OCI-LY1 (cell line): Measurements from ENCODE around the gene ST6GAL1.

Experiments used
- H2AFZ ChIP-seq: fragments of 200-600 bp; sonication (generic), shearing (Covaris generic); 2 replicates; pipeline ENCODE4 v1.6.0; 2014; ENCODE audit warnings: antibody characterized with exemption, mild to moderate bottlenecking, low read length
- H3F3A ChIP-seq: fragments of 200-600 bp; sonication (generic), shearing (Covaris generic); 2 replicates; pipeline ENCODE4 v1.6.0; 2014; ENCODE audit warnings: mild to moderate bottlenecking, antibody characterized with exemption, low read length, moderate library complexity; ENCODE audit not compliant: insufficient read depth
- H3K27ac ChIP-seq: fragments of 200-600 bp; sonication (generic); 2 replicates; pipeline ENCODE4 v1.5.1; 2014; ENCODE audit warnings: low read length, mixed run types, mild to moderate bottlenecking, low read depth; ENCODE audit not compliant: poor library complexity, severe bottlenecking
- H3K27me3 ChIP-seq: fragments of 200-600 bp; sonication (generic); 2 replicates; pipeline ENCODE4 v1.6.0; 2014; ENCODE audit warnings: antibody characterized with exemption, mild to moderate bottlenecking, low read length, moderate library complexity; ENCODE audit not compliant: insufficient read depth
- H3K36me3 ChIP-seq: fragments of 200-600 bp; sonication (generic); 2 replicates; pipeline ENCODE4 v1.6.1; 2014; ENCODE audit warnings: mild to moderate bottlenecking, antibody characterized with exemption, low read length, moderate library complexity, mixed read lengths; ENCODE audit not compliant: insufficient read depth
- H3K4me1 ChIP-seq: fragments of 200-600 bp; sonication (generic); 2 replicates; pipeline ENCODE4 v1.5.1; 2014; ENCODE audit warnings: mild to moderate bottlenecking, low read length, moderate library complexity; ENCODE audit not compliant: insufficient read depth, severe bottlenecking
- H3K4me2 ChIP-seq: fragments of 200-600 bp; sonication (generic), shearing (Covaris generic); 2 replicates; pipeline ENCODE4 v1.6.1; 2014; ENCODE audit warnings: low read length
- H3K4me3 ChIP-seq: fragments of 200-600 bp; sonication (generic); 2 replicates; pipeline ENCODE4 v1.5.1; 2014; ENCODE audit warnings: low read length, low read depth, mild to moderate bottlenecking, mixed read lengths; ENCODE audit not compliant: poor library complexity, severe bottlenecking
- H3K79me2 ChIP-seq: fragments of 200-600 bp; shearing (Covaris generic); 2 replicates; pipeline ENCODE4 v1.6.1; 2016; ENCODE audit warnings: mixed run types, low read length, mixed read lengths; ENCODE audit not compliant: insufficient read depth
- H3K9ac ChIP-seq: fragments of 200-600 bp; sonication (generic), shearing (Covaris generic); 2 replicates; pipeline ENCODE4 v1.6.1; 2014; ENCODE audit warnings: mild to moderate bottlenecking, low read length, mixed read lengths
- H3K9me2 ChIP-seq: fragments of 200-600 bp; sonication (generic), shearing (Covaris generic); 2 replicates; pipeline ENCODE4 v1.6.1; 2014; ENCODE audit warnings: low read depth, mild to moderate bottlenecking, low read length, mixed read lengths
- H3K9me3 ChIP-seq: fragments of 200-600 bp; shearing (Covaris generic); 2 replicates; pipeline ENCODE4 v1.6.1; 2014; ENCODE audit warnings: low read length, mixed read lengths
- H4K20me1 ChIP-seq: fragments of 200-600 bp; sonication (generic), shearing (Covaris generic); 2 replicates; pipeline ENCODE4 v1.6.0; 2016; ENCODE audit warnings: mild to moderate bottlenecking, low read length; ENCODE audit not compliant: insufficient read depth
- CTCF ChIP-seq: fragments of 200-600 bp; sonication (generic), shearing (Covaris generic); IDR thresholded peaks from 2 replicates; pipeline ENCODE4 v1.5.1; 2017; ENCODE audit warnings: mild to moderate bottlenecking, antibody characterized with exemption, low read length, moderate library complexity, mixed read lengths
- EZH2 ChIP-seq: fragments of 200-600 bp; sonication (generic), shearing (Covaris generic); IDR thresholded peaks from 2 replicates; pipeline ENCODE4 v1.8.0; 2017; ENCODE audit warnings: borderline replicate concordance, mixed run types, mild to moderate bottlenecking, antibody characterized with exemption, low read length, moderate library complexity, mixed read lengths

ST6GAL1 gene

GRCh38 chr3:186933816-186934215 lies 3.5 kb downstream of the ST6GAL1 start:
- H3K9me3 ChIP-seq: no peaks in the 10 kb centered on the region
- H3K27ac ChIP-seq: peak overlapping the region; percentile 87
- no peaks in the 10 kb centered on the region for H4K20me1 ChIP-seq
- H3F3A ChIP-seq: no peaks in the 10 kb centered on the region
- no peaks in the 10 kb centered on the region for H3K27me3 ChIP-seq
- H3K9ac ChIP-seq: peak overlapping the region; percentile 84; the same call in 1 of the 2 replicates
- H3K79me2 ChIP-seq: peaks cover 73% of the 10 kb centered on the region
- peak overlapping the region; percentile 84 for H3K4me3 ChIP-seq
- no peak overlapping the region for H2AFZ ChIP-seq
- H3K4me2 ChIP-seq: peak overlapping the region; percentile 76
- no peaks in the 10 kb centered on the region for H3K9me2 ChIP-seq
- peaks cover 64% of the 10 kb centered on the region for H3K4me1 ChIP-seq
- H3K36me3 ChIP-seq: peaks cover 56% of the 10 kb centered on the region
- no peak for TF ChIP-seq EZH2
- TF ChIP-seq CTCF: no peak

DNA sequence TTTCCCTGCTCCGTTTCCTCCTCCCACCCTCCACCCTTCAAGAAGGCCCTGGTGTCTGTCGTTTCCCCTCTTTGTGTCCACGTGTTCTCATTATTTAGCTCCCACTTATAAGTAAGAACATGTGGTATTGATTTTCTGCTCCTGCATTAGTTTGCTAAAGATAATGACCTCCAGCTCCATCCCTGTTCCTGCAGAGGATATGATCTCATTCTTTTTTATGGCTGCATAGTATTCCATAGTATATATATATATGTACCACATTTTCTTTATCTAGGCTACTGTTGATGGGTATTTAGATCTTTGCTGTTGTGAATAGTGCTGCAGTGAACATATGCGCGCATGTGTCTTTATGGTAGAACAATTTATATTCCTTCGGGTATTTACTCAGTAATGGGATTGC lies 4.8 kb downstream of the ST6GAL1 start:
- Histone ChIP-seq H3K36me3 (peaks cover 56% of the 10 kb centered on the region), H3K4me3 (no peak overlapping the region), H3K9ac (no peak overlapping the region), H3K27ac (peak overlapping the region; percentile 49), H4K20me1 (no peaks in the 10 kb centered on the region), H3K4me1 (peaks cover 72% of the 10 kb centered on the region), H3K9me3 (no peaks in the 10 kb centered on the region), H3F3A (no peaks in the 10 kb centered on the region), H3K4me2 (no peak overlapping the region), H3K79me2 (peaks cover 86% of the 10 kb centered on the region), H3K9me2 (no peaks in the 10 kb centered on the region), H3K27me3 (no peaks in the 10 kb centered on the region), H2AFZ (no peak overlapping the region)
- no peak for TF ChIP-seq CTCF
- TF ChIP-seq EZH2: no peak

DNA sequence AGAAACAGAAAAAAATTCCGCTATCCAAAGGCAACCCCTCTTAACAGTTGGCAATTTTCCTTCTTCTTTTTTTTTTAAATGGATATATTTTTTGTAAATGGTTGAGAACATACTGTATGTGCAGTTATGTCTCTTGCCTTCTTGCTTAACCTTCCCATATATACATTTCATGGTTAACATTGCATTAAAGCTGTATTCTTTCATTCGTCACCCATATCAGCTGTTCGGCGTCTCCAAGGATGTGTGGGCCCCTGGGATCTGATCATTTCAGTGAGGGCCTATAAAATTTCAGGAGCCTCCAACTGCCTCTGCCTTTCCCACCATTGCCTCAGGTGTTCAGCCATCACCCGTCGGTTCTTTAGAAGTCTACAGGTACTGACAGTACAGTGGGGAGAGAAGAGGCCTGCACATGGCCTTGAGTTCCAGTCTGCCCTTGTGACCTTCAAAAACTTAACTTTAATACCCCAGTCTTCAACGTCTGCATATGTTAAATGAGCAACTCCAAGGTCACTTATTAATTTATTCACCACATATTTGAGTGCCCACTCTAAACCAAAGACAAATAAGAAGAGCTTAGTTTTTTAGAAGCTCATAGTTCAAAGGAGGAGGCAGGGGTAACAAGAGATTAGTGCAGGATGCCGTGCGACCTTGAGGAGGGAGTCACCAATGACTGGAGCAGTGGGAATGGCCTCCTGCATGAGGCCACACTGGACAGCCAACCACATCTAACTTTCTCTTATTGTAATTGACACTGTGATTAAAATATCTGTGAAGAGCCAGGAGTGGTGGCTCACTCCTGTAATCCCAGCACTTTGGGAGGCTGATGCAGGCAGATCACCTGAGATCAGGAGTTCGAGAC lies 6.9 kb downstream of the ST6GAL1 start:
- no peak overlapping the region for H3K4me3 ChIP-seq
- H4K20me1 ChIP-seq: no peaks in the 10 kb centered on the region
- H3K9me3 ChIP-seq: no peaks in the 10 kb centered on the region
- peak overlapping the region; percentile 11; the same call in 1 of the 2 replicates for H3K4me2 ChIP-seq
- no peak overlapping the region for H3K9ac ChIP-seq
- H3F3A ChIP-seq: no peaks in the 10 kb centered on the region
- H3K9me2 ChIP-seq: no peaks in the 10 kb centered on the region
- peak overlapping the region; percentile 59 for H3K27ac ChIP-seq
- H3K27me3 ChIP-seq: no peaks in the 10 kb centered on the region
- peaks cover 84% of the 10 kb centered on the region for H3K4me1 ChIP-seq
- H3K36me3 ChIP-seq: peaks cover 59% of the 10 kb centered on the region
- no peak overlapping the region for H2AFZ ChIP-seq
- no peak for TF ChIP-seq EZH2
- TF ChIP-seq CTCF: no peak
- peaks cover 92% of the 10 kb centered on the region for H3K79me2 ChIP-seq
